ENCODE results near the gene TP53BP1.
"Not testable (repeated sequence)": the region's sequence is repeated elsewhere in the genome, so short reads cannot be mapped to it uniquely, and the experiment has no call there.

The TP53BP1 gene

DNA sequence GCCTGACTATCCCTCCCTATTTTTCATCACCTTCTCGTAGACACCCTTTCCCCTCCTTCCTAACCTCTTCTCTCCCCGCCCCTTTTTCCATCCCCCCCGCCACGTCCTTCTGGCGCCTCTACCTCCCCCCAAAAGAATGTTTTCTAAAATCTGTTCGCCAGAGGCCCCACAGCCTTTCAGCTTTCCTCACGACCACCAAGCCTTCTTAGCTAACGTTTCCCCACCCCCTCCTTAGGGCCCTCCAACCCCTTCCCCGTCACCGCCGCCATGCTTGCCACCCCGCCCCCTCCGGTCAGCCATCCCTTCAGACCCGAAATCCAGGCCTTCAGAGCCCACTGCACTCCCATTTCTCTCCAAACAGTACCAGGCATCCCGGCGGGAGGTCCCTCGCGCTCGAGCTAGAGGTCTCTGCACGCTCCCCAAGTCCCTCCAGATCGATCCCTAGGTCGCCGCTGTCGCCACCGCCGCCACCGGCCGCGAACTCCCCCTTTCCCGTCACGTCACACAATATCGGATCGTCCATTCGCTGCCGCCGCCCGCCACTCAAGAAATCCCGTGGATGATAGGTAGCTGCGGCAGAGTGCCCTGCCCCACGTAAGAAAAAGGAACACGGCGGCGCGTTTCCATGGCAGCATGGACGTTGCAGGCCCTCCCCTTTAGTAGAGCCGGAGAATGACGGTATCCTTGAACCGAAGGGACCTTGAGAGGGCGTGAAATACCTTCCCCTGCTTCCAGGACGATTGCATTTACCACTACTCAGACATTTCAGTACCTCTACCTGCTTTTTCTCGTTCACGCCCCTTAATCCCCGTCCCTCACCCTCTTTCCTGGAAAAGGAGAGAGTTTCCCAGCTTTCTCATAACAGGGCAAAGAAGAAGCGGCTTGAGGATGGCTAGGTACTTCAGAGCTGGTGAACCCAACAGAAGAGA is at the start of gene TP53BP1:
Gene TP53BP1, minus strand, starts transcription at position 484 of the 929 bp plus-strand sequence. Its CDS starts 113 bp downstream, at position 371.
- DNase-seq (ENCODE audit: low read depth), result peak; percentile 71

- DNase-seq (ENCODE audit: low read depth), result no peak
Observed at GRCh38 chr15:43541785-43542184, 48.8 kb upstream of the TP53BP1 start.

DNA sequence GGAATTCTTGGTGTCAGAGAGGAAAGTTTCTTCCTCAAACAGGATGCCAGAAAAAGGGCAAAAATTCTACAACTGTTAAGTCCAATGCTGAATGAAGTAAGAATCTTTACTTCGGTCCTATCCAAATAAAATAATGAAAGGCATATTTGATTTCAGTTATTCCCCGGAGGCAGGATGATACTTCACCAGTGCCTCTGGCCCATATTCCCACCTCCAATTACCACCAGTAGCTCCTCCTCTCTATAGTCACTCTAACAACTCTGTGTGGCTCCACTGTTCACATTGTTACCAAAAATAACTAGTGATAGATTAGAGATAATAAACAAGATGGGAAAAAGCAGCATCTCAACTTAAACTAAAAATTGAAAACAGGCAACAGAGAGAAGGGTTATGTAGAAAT is 45.1 kb upstream of the TP53BP1 start:
- DNase-seq (ENCODE audit: low read depth), result no peak

DNA sequence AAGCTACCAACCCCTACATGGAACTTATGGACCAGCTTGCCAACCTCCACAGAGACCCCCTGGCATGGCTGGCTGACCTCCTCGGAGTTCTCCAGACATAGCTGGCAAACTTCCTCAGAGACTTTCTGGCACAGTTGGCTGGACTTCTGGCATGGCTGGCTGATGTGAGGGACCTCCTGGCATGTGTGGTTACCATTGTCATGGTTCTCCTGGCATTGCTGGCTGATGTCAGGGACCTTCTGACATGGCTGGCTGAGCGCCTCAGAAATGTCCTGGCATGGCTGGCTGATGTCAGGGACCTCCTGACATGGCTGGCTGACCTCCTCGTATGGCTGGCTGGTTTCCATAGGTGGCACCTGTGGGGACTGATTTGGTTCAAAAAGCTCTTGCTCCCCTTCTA is 41.9 kb upstream of the TP53BP1 start:
- DNase-seq (ENCODE audit: low read depth), result no peak

- not testable (repeated sequence) for DNase-seq (ENCODE audit: low read depth)
Observed at GRCh38 chr15:43532826-43533225, 39.9 kb upstream of the TP53BP1 start.

- DNase-seq (ENCODE audit: low read depth), result no peak
Observed at GRCh38 chr15:43531018-43531670, 38.2 kb upstream of the TP53BP1 start.

DNA sequence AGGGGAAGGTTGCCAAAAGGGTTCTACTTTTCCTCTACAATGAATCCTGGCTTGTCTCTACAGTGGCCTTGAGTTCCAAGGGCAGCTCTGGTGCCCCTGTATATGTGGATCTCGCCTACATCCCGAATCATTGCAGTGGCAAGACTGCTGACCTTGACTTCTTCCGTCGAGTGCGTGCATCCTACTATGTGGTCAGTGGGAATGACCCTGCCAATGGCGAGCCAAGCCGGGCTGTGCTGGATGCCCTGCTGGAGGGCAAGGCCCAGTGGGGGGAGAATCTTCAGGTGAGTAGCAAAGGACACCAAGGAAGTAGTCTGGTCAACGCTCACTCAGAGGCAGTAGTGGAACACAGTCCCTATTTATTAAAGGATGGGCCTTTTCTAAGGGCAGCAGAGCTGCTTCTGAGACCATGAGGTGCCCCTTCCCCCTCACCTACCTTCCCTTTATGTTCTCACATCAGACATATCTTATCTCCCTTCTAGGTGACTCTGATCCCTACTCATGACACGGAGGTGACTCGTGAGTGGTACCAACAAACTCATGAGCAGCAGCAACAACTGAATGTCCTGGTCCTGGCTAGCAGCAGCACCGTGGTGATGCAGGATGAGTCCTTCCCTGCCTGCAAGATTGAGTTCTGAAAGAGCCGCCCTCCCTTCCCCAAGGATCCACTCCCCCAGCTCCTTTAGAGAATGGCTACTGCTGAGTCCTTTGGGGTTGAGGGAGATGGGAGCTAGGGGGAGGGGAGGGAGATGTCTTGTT is 36.8 kb upstream of the TP53BP1 start:
- no peak for DNase-seq (ENCODE audit: low read depth)

DNA sequence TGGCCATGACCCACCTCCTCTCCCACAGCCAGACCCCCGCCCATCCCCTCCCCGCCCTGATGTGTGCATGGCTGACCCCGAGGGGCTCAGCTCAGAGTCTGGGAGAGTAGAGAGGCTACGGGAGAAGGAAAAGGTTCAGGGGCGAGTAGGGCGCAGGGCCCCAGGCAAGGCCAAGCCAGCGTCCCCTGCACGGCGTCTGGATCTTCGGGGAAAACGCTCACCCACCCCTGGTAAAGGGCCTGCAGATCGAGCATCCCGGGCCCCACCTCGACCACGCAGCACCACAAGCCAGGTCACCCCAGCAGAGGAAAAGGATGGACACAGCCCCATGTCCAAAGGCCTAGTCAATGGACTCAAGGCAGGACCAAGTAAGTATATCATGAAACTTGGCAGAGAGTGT is 36.2 kb upstream of the TP53BP1 start:
- no peak for DNase-seq (ENCODE audit: low read depth)

DNA sequence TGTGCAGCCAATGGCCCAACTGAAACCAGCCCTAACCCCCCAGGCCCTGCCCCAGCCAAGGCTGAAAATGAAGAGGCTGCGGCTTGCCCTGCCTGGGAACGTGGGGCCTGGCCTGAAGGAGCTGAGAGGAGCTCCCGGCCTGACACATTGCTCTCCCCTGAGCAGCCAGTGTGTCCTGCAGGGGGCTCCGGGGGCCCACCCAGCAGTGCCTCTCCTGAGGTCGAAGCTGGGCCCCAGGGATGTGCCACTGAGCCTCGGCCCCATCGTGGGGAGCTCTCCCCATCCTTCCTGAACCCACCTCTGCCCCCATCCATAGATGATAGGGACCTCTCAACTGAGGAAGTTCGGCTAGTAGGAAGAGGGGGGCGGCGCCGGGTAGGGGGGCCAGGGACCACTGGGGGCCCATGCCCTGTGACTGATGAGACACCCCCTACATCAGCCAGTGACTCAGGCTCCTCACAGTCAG is 35.6 kb upstream of the TP53BP1 start:
- no peak for DNase-seq (ENCODE audit: low read depth)

DNA sequence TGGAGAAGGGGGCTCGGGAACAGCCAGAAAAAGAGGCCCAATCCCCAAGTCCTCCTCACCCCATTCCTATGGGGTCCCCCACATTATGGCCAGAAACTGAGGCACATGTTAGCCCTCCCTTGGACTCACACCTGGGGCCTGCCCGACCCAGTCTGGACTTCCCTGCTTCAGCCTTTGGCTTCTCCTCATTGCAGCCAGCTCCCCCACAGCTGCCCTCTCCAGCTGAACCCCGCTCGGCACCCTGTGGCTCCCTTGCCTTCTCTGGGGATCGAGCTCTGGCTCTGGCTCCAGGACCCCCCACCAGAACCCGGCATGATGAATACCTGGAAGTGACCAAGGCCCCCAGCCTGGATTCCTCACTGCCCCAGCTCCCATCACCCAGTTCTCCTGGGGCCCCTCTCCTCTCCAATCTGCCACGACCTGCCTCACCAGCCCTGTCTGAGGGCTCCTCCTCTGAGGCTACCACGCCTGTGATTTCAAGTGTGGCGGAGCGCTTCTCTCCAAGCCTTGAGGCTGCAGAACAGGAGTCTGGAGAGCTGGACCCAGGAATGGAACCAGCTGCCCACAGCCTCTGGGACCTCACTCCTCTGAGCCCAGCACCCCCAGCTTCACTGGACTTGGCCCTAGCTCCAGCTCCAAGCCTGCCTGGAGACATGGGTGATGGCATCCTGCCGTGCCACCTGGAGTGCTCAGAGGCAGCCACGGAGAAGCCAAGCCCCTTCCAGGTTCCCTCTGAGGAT is 35.0 kb upstream of the TP53BP1 start:
- DNase-seq (ENCODE audit: low read depth), result no peak

DNA sequence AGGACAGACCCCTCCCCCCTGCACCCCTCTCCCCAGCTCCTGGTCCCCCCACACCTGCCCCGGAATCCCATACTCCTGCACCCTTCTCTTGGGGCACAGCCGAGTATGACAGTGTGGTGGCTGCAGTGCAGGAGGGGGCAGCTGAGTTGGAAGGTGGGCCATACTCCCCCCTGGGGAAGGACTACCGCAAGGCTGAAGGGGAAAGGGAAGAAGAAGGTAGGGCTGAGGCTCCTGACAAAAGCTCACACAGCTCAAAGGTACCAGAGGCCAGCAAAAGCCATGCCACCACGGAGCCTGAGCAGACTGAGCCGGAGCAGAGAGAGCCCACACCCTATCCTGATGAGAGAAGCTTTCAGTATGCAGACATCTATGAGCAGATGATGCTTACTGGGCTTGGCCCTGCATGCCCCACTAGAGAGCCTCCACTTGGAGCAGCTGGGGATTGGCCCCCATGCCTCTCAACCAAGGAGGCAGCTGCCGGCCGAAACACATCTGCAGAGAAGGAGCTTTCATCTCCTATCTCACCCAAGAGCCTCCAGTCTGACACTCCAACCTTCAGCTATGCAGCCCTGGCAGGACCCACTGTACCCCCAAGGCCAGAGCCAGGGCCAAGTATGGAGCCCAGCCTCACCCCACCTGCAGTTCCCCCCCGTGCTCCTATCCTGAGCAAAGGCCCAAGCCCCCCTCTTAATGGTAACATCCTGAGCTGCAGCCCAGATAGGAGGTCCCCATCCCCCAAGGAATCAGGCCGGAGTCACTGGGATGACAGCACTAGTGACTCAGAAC is 34.3 kb upstream of the TP53BP1 start:
- no peak for DNase-seq (ENCODE audit: low read depth)

DNA sequence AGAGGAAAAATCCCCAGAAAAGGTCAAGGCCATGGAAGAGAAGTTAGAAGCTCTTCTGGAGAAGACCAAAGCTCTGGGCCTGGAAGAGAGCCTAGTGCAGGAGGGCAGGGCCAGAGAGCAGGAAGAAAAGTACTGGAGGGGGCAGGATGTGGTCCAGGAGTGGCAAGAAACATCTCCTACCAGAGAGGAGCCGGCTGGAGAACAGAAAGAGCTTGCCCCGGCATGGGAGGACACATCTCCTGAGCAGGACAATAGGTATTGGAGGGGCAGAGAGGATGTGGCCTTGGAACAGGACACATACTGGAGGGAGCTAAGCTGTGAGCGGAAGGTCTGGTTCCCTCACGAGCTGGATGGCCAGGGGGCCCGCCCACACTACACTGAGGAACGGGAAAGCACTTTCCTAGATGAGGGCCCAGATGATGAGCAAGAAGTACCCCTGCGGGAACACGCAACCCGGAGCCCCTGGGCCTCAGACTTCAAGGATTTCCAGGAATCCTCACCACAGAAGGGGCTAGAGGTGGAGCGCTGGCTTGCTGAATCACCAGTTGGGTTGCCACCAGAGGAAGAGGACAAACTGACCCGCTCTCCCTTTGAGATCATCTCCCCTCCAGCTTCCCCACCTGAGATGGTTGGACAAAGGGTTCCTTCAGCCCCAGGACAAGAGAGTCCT is 33.4 kb upstream of the TP53BP1 start:
- no peak for DNase-seq (ENCODE audit: low read depth)

DNA sequence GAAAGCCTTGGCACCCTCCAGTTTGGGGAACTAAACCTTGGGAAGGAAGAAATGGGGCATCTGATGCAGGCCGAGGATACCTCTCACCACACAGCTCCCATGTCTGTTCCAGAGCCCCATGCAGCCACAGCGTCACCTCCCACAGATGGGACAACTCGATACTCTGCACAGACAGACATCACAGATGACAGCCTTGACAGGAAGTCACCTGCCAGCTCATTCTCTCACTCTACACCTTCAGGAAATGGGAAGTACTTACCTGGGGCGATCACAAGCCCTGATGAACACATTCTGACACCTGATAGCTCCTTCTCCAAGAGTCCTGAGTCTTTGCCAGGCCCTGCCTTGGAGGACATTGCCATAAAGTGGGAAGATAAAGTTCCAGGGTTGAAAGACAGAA is 32.2 kb upstream of the TP53BP1 start:
- DNase-seq (ENCODE audit: low read depth), result no peak

DNA sequence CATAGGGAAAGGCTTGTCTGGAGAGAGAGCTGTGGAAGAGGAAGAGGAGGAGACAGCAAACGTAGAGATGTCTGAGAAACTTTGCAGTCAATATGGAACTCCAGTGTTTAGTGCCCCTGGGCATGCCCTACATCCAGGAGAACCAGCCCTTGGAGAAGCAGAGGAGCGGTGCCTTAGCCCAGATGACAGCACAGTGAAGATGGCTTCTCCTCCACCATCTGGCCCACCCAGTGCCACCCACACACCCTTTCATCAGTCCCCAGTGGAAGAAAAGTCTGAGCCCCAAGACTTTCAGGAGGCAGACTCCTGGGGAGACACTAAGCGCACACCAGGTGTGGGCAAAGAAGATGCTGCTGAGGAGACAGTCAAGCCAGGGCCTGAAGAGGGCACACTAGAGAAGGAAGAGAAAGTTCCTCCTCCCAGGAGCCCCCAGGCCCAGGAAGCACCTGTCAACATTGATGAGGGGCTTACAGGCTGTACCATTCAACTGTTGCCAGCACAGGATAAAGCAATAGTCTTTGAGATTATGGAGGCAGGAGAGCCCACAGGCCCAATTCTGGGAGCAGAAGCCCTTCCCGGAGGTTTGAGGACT is 31.4 kb upstream of the TP53BP1 start:
- DNase-seq (ENCODE audit: low read depth), result no peak

- DNase-seq (ENCODE audit: low read depth), result no peak
Observed at GRCh38 chr15:43523646-43524045, 30.7 kb upstream of the TP53BP1 start.

DNA sequence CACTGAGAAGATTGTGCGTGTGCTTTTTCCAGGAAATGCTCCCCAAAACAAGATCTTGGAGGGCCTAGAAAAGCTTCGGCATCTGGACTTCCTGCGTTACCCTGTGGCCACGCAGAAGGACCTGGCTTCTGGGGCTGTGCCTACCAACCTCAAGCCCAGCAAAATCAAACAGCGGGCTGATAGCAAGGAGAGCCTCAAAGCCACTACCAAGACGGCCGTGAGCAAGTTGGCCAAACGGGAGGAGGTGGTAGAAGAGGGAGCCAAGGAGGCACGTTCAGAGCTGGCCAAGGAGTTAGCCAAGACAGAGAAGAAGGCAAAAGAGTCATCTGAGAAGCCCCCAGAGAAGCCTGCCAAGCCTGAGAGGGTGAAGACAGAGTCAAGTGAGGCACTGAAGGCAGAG is 29.3 kb upstream of the TP53BP1 start:
- DNase-seq (ENCODE audit: low read depth), result no peak

DNA sequence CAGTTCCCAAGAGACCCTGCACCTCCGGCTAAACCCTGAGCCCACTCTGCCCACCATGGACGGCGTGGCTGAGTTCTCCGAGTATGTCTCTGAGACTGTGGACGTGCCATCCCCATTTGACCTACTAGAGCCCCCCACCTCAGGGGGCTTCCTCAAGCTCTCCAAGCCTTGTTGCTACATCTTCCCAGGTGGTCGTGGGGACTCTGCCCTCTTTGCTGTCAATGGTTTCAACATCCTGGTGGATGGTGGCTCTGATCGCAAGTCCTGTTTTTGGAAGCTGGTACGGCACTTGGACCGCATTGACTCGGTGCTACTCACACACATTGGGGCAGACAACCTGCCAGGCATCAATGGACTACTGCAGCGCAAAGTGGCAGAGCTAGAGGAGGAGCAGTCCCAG is 28.5 kb upstream of the TP53BP1 start:
- no peak for DNase-seq (ENCODE audit: low read depth)

DNA sequence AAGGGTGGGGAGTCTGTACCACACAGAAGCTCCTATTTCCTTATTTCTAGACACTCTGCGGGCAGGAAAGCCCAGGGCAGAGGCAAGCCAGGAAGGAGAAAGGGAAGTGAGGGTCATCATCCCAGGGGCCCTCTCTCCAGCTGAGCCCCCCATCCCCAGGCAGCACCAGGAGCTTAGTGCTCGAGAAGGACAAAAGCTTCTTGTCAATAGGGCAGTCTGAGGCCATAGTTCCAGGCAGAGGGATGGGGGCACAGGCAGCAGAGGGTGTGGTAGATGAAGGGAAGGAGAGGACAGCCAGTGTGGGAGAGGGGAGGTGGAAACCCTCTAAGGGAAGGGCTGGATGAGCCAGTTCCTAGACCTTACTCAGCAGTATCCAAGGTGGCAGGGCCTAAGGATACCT is 27.2 kb upstream of the TP53BP1 start:
- no peak for DNase-seq (ENCODE audit: low read depth)

DNA sequence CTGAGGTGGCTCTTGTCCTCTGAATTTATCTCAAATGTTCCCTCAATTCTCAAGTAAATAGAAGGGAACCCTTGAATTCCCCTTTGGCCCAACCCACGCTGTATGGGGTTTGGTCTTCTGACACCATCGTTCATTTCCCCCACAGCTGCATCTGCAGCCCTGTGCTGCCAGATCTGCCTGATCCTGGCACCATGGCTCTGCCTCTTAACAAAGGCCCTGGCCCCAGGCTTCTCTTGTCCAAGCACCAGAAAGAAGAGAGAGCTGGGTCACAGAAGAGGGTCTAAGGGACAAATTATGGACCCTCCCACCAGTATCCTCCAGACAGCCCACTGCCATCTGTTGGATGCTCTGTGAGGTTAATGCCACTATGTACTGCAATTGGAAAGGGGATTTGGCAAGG is 26.2 kb upstream of the TP53BP1 start:
- no peak for DNase-seq (ENCODE audit: low read depth)

- no peak for DNase-seq (ENCODE audit: low read depth)
Observed at GRCh38 chr15:43518197-43518761, 25.3 kb upstream of the TP53BP1 start.
